ENCODE measurements around the gene SDC1.

Gene SDC1

DNA sequence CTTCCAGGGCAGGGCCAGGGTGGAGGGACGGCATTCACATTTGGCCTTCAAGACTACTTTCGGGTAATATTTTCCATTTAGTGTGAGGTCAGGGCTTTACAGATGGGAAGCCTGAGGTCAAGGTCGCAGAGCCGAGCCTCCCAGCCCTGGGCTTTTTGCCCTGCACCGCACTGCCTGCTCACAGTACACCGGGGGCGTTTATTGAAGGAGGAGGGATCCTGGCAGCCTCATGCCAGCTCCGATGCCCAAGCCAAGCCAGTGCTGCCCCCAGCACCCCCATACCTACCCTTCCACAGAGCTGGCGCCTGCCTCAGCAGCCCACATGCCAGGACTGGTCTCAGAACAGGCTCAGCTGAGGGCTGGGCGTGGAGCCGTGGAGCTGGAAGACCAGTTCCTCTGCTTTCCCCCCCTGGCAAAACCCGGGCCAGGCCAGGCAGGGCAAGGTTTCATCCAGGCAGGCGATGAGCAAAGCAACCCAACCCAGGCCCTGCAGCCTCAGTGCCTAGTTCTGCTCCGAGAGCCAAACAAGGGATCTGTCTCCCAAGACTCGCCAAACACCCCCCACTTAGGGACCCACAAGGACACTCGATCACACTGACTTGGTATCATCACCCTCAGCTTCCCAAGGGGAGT lies 11.9 kb downstream of the SDC1 start:
- TF ChIP-seq, protein P1, sequence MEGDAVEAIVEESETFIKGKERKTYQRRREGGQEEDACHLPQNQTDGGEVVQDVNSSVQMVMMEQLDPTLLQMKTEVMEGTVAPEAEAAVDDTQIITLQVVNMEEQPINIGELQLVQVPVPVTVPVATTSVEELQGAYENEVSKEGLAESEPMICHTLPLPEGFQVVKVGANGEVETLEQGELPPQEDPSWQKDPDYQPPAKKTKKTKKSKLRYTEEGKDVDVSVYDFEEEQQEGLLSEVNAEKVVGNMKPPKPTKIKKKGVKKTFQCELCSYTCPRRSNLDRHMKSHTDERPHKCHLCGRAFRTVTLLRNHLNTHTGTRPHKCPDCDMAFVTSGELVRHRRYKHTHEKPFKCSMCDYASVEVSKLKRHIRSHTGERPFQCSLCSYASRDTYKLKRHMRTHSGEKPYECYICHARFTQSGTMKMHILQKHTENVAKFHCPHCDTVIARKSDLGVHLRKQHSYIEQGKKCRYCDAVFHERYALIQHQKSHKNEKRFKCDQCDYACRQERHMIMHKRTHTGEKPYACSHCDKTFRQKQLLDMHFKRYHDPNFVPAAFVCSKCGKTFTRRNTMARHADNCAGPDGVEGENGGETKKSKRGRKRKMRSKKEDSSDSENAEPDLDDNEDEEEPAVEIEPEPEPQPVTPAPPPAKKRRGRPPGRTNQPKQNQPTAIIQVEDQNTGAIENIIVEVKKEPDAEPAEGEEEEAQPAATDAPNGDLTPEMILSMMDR (conservative IDR thresholded peaks at IDR 0.05; ENCODE audit: low read depth, low read length), result no peak
- no peak for DNase-seq (ENCODE audit: low read depth)
- H3K4me3 ChIP-seq (ENCODE audit: low read length), result no peak overlapping the region

DNA sequence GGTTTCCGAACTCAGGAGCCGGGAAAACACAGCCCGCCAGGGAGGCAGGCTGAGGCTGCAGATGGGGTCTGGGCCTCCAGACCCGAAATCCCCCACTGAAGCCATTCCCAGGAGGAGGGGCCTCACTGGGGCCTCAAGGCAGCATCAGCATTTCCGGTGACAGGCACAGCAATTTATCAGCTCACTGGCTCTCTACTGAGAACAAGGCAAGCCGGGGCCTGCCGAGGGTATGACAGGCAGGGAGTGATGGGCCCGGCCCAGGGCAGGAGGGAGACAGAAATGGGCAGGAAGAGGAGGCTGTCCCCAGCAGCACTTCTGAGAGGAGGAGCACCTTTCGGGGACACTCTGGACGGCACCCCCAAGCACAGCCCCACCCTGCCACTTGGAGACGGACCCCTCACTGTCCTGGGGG lies 12.5 kb downstream of the SDC1 start:
- H3K4me3 ChIP-seq (ENCODE audit: low read length), result no peak overlapping the region
- no peak for DNase-seq (ENCODE audit: low read depth)
- TF ChIP-seq, protein P1 (conservative IDR thresholded peaks at IDR 0.05; ENCODE audit: low read depth, low read length), result no peak

DNA sequence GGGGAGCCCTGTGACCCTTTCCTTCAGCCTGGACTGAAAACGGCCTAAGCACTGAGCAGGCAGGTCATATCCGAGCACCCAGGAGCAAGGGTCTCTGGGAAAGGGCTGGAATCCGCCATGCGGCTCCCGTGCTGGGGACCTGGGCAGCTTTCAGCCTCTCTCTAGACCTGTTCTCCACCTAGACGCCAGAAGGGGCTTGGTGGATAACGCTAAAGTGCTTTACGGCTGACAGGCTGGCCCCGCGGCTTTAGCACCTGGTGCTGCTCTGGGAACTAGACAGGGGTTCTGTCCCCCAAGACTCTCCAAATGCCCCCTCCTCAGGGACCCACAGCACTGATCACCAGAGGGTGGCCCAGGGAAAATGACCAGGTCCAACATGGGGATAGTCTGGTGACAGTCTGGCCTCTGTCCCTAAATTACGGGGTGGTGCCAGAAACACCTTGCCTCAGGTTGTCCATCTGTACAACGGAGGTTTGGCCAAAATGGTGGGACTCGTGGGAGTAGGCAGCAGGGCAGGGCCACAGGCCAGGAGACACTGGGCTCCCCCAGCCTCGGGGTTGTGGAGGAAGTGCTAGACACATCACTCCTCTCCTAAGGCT lies 13.0 kb downstream of the SDC1 start:
- TF ChIP-seq, protein P1 (conservative IDR thresholded peaks at IDR 0.05; ENCODE audit: low read depth, low read length), result no peak
- no peak for DNase-seq (ENCODE audit: low read depth)
- no peak overlapping the region for H3K4me3 ChIP-seq (ENCODE audit: low read length)

DNA sequence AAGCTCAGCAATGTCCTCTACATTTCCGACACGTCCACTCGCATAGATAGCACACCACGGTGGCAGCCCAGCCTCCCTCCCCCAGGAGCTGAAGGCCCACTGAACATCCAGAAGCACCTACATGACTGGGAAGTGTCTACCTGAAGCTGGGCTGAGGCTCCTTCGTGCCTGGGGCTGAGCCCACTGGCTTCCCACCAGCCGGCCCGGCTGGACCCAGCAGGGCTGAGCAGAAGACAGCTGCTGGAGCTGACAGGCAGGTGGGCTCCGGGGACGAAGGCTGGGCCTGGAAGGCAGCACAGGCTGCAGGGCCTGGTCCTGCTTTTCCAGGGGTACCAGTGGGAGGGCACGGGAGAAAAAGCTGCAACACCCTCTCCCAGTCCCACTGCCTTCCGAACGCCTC lies 13.5 kb downstream of the SDC1 start:
- TF ChIP-seq, protein P1 (conservative IDR thresholded peaks at IDR 0.05; ENCODE audit: low read depth, low read length), result no peak
- DNase-seq (ENCODE audit: low read depth), result no peak

DNA sequence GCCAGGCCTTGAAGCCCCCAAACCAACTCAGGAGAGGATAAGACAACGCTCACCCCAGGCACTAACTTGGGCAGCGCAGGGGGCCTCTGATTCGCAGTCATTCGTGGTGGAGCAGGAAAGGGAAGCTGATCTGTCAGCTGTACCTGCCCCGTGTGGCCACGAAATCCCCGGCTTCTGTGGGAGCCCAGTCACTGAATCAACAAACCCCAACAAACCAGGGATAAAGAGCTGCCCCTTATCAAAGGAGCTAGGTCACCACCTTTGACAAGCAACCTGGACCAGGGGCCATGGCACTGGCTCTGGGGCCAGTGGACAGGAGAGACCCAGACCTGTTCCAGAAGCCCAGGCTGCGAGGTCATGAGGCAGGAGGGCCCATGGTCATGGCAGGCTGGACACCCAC lies 14.5 kb downstream of the SDC1 start:
- TF ChIP-seq, protein P1 (conservative IDR thresholded peaks at IDR 0.05; ENCODE audit: low read depth, low read length), result no peak
- no peak for DNase-seq (ENCODE audit: low read depth)
- no peak overlapping the region for H3K4me3 ChIP-seq (ENCODE audit: low read length)

More for the DNA sequence above, 13.5 kb downstream of the SDC1 start:
- no peak overlapping the region for H3K4me3 ChIP-seq (ENCODE audit: low read length)

DNA sequence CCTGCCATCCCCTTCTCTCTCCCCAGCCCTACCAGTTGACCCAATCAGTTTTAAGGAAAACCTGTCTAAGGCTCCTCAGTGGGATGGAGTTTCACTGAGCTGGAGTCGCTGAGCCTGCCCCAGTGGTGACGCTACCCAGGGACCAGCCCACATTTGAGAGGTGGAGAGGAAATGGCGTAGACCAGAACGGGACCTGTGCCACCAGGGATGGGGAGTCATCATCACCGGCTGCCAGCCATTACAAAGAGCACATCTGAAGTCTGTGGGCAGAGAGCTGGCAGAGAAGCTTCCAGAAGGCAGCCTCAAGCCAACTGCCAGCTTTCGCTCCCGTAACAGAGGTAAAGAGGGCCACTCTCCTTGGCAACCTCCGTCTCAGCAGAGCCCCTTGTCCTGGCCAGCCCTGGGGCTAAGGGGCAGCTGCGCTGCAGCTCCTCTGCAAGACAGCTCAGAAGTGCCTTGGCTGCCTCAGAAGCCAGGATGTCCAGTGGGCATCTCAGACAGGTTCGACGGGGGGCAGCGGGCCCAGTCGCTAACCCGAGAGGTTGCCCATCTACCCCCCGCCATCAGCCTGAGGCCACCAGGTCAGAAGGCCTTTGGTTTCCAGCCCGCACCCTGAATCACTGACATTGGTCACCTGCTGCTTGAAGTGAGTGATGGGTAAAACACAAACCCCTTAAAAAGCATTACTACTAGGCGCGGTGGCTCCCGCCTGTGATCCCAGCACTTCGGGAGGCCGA lies 15.4 kb downstream of the SDC1 start:
- no peak overlapping the region for H3K4me3 ChIP-seq (ENCODE audit: low read length)
- TF ChIP-seq, protein P1 (conservative IDR thresholded peaks at IDR 0.05; ENCODE audit: low read depth, low read length), result no peak
- DNase-seq (ENCODE audit: low read depth), result no peak

Measured in retinal pigment epithelial cell (primary cell).